Gastroesophageal sphincter (tissue), 4 donors: ENCODE results near the gene NPHS2. TPM values are rescaled to one million over a fixed set of nuclear protein-coding genes. Genes with fewer than 3 reads are reported as not detected.
"Not testable (repeated sequence)": the region's sequence is repeated elsewhere in the genome, so short reads cannot be mapped to it uniquely, and the experiment has no call there.

Experiments used
- ATAC-seq: fragments of 150-250 bp; one replicate; pipeline ENCODE4 v1.9.1; 2016; ENCODE audit warnings: mild to moderate bottlenecking, moderate library complexity
- H3K27ac ChIP-seq, 4 donors: fragments of 200-600 bp; sonication (generic) in 3 of 4; 1 replicate in 3 of 4; 2 replicates in 1 of 4; pipeline ENCODE4 v1.5.1; 2016 to 2019
- H3K27me3 ChIP-seq: fragments of 200-600 bp; sonication (generic); one replicate; pipeline ENCODE4 v1.5.1; 2019
- H3K36me3 ChIP-seq, 2 donors: fragments of 200-600 bp; sonication (generic); one replicate each; pipeline ENCODE4 v1.5.1; 2019; ENCODE audit warnings: control low read depth in 1 of 2
- H3K4me1 ChIP-seq, 3 donors: fragments of 200-600 bp; sonication (generic); 1 replicate in 2 of 3; 2 replicates in 1 of 3; pipeline ENCODE4 v1.5.1; 2016 to 2019; ENCODE audit warnings: control low read depth in 2 of 3
- H3K4me3 ChIP-seq, 2 donors: fragments of 200-600 bp; sonication (generic); one replicate each; pipeline ENCODE4 v1.5.1; 2019; ENCODE audit warnings: mild to moderate bottlenecking in 1 of 2, moderate library complexity in 1 of 2
- H3K9me3 ChIP-seq, 3 donors: fragments of 200-600 bp; sonication (generic); one replicate each; pipeline ENCODE4 v1.5.1; 2017 to 2019; ENCODE audit warnings: control low read depth in 2 of 3
- CTCF ChIP-seq, 4 experiments: fragments of 200-600 bp in 2 of 4; fragments of 450-650 bp in 2 of 4; sonication (generic) in 1 of 4; IDR thresholded peaks; one replicate each; pipeline ENCODE4 v1.5.1; 2017 to 2019; ENCODE audit warnings: antibody characterized with exemption in 4 of 4, mild to moderate bottlenecking in 2 of 4, moderate library complexity in 2 of 4
- EP300 ChIP-seq: sonication (generic); formaldehyde crosslinking; IDR thresholded peaks from one replicate; pipeline ENCODE4 v1.6.1; 2017; ENCODE audit warnings: antibody characterized with exemption, mild to moderate bottlenecking
- POLR2A ChIP-seq, 2 donors: fragments of 450-650 bp; IDR thresholded peaks; one replicate each; pipeline ENCODE4 v1.6.1; 2017; ENCODE audit warnings: antibody characterized with exemption in 2 of 2, mild to moderate bottlenecking in 2 of 2, moderate library complexity in 1 of 2
- POLR2AphosphoS5 ChIP-seq: sonication (generic); formaldehyde crosslinking; IDR thresholded peaks from one replicate; pipeline ENCODE4 v1.6.1; 2017; ENCODE audit warnings: antibody characterized with exemption
- WGBS, 2 donors: methylation state at CpG; one replicate each; pipeline ENCODE4 v1.1.5; 2018; ENCODE audit warnings: low coverage in 1 of 2; 5-methylcytosine and 5-hydroxymethylcytosine counted together
- total RNA-seq, 4 donors: library from RNA; depleted of rRNA; stranded (reverse); fragments of >200 nt; gene quantifications; one replicate each; pipeline ENCODE4 v1.1.0, GENCODE V29; 2016

Gene NPHS2
- total RNA-seq, 4 donors from 2014 or later = not detected

- Histone ChIP-seq H3K4me3 (no peak overlapping the region), H3K27me3 (no peaks in the 10 kb centered on the region), H3K27ac (no peak overlapping the region), H3K9me3 (no peaks in the 10 kb centered on the region), H3K36me3 (no peaks in the 10 kb centered on the region), H3K4me1 (no peaks in the 10 kb centered on the region)
- no peak for ATAC-seq
- no peak for TF ChIP-seq POLR2AphosphoS5
- TF ChIP-seq EP300 = no peak
- 70 to 78% methylated on average over 4 to 8 of the region's 8 CpGs for WGBS, 2 donors
Observed at GRCh38 chr1:179529482-179530195, 46.1 kb downstream of the NPHS2 start.

GRCh38 chr1:179518544-179518943, 57.2 kb downstream of the NPHS2 start:
- H3K9me3 ChIP-seq, H3K4me3 ChIP-seq, H3K36me3 ChIP-seq, H3K27ac ChIP-seq, ATAC-seq, H3K27me3 ChIP-seq, H3K4me1 ChIP-seq: not testable (repeated sequence)
- 90 to 100% methylated on average over 1 of the region's 1 CpG for WGBS, 2 donors

- no peaks in the 10 kb centered on the region for H3K27me3 ChIP-seq
- H3K4me1 ChIP-seq = no peaks in the 10 kb centered on the region
- no peak overlapping the region for H3K27ac ChIP-seq
- ATAC-seq = no peak
- H3K9me3 ChIP-seq = no peaks in the 10 kb centered on the region
- no peak overlapping the region for H3K4me3 ChIP-seq
- WGBS, 2 donors = 52 to 61% methylated on average over 2 to 4 of the region's 11 CpGs
- H3K36me3 ChIP-seq = no peaks in the 10 kb centered on the region
- TF ChIP-seq POLR2AphosphoS5 (no peak), CTCF (IDR thresholded peaks at IDR 0.05) (no peak), POLR2A (IDR thresholded peaks at IDR 0.05) (no peak), EP300 (no peak)
Observed at GRCh38 chr1:179516976-179517705, 58.6 kb downstream of the NPHS2 start.

GRCh38 chr1:179510038-179510437, 65.7 kb downstream of the NPHS2 start:
- Histone ChIP-seq H3K36me3 (no peaks in the 10 kb centered on the region), H3K9me3 (no peaks in the 10 kb centered on the region), H3K4me1 (no peaks in the 10 kb centered on the region), H3K4me3 (no peak overlapping the region), H3K27ac (no peak overlapping the region), H3K27me3 (no peaks in the 10 kb centered on the region)
- WGBS, 2 donors = 41 to 62% methylated on average over 2 of the region's 2 CpGs
- TF ChIP-seq POLR2A (IDR thresholded peaks at IDR 0.05) (no peak), CTCF (IDR thresholded peaks at IDR 0.05) (no peak)
- ATAC-seq = no peak

- H3K4me3 ChIP-seq = no peak overlapping the region
Observed at GRCh38 chr1:179509384-179509783, 66.4 kb downstream of the NPHS2 start.

More at GRCh38 chr1:179509384-179509783, 66.4 kb downstream of the NPHS2 start:
- TF ChIP-seq EP300 = no peak
- TF ChIP-seq CTCF (IDR thresholded peaks at IDR 0.05) = no peak
- no peak for TF ChIP-seq POLR2A (IDR thresholded peaks at IDR 0.05)
- TF ChIP-seq POLR2AphosphoS5 = no peak
- Histone ChIP-seq H3K27me3 (no peaks in the 10 kb centered on the region), H3K36me3 (no peaks in the 10 kb centered on the region), H3K27ac (no peak overlapping the region), H3K4me1 (no peaks in the 10 kb centered on the region), H3K9me3 (no peaks in the 10 kb centered on the region)
- 78 to 81% methylated on average over 3 to 4 of the region's 4 CpGs for WGBS, 2 donors
- ATAC-seq = no peak
